ENCODE data around the gene BFAR. TPM values are rescaled to one million over a fixed set of nuclear protein-coding genes. Genes with fewer than 3 reads are reported as not detected.

BFAR gene
- total and polyA plus RNA-seq, 10 of the 15 experiments (the other 5 are each of a cell fraction or from before 2014, with no cell fraction given), result 34.6 to 62.0 (median 43.4) TPM

DNA sequence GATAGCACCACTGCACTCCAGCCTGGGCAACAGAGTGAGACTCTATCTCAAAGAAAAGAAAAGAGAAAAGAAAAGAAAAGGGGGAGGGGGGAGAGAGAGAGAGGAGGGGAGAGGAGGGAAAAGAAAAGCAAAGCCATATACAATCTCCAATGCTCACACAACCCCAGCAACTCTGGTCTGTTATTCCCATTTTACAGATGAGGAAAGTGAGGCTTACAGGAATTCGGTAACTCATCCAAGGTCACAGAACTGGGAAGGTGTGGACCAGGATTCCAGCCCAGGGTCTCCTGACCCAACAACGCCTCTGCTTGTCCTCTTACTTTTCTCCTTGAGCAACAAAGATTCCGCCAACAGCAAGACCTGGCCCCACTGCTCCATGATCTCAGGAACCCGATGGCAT is 48.4 kb downstream of the BFAR start:
- no peak for FAIRE-seq
- ChIA-PET SMC1A (ENCODE audit: uncharacterized antibody, unreplicated experiment) (no interaction called here), POLR2A (no interaction called here), CTCF (no interaction called here), RAD21 (ENCODE audit: unreplicated experiment) (no interaction called here)
- no peaks in the 10 kb centered on the region for H3K27me3 ChIP-seq (replicated peaks in 1 of 2; ENCODE audit: control insufficient read depth in 2 of 2, insufficient read depth in 2 of 2, low read length in 1 of 2)
- H2AFZ ChIP-seq (ENCODE audit: control insufficient read depth, low read depth, low read length), result no peak overlapping the region
- no peak overlapping the region for H3K27ac ChIP-seq (ENCODE audit: control insufficient read depth, insufficient read depth)
- intact Hi-C loops (cut with micrococcal nuclease; ENCODE audit: unreplicated experiment), result no loop called here
- 80% methylated on average over 4 of the region's 4 CpGs for WGBS (ENCODE audit: insufficient coverage, insufficient replicate concordance, low lambda C conversion rate, missing lambda C conversion rate)
- no peaks in the 10 kb centered on the region for H4K20me1 ChIP-seq (ENCODE audit: control insufficient read depth, insufficient read depth)
- ATAC-seq, result no peak
- H3K79me2 ChIP-seq (ENCODE audit: control insufficient read depth, insufficient read depth, low read length), result no peaks in the 10 kb centered on the region
- no peaks in the 10 kb centered on the region for H3K4me1 ChIP-seq (ENCODE audit: control insufficient read depth, insufficient read depth, low read length)
- in situ Hi-C loops (cut with MboI), result no loop called here
- no peaks in the 10 kb centered on the region for H3K36me3 ChIP-seq (ENCODE audit: control insufficient read depth in 2 of 2, insufficient read depth in 2 of 2, low read length in 1 of 2)
- H3K9ac ChIP-seq (ENCODE audit: control insufficient read depth, insufficient read depth, low read length), result no peak overlapping the region
- H3K9me3 ChIP-seq (replicated peaks; ENCODE audit: control insufficient read depth, insufficient read depth, low read length), result no peaks in the 10 kb centered on the region
- no TSS peak for BruUV-seq (replicated peaks)
- H3K4me3 ChIP-seq, result no peak overlapping the region
- H3K4me2 ChIP-seq (ENCODE audit: control insufficient read depth, insufficient read depth), result no peak overlapping the region
- no peak for DNase-seq (ENCODE audit: low read depth, low spot score)
- TF ChIP-seq BMI1 (IDR thresholded peaks at IDR 0.05; ENCODE audit: borderline replicate concordance) (no peak), TARDBP (IDR thresholded peaks at IDR 0.05; ENCODE audit: borderline replicate concordance) (no peak), CTCF (IDR thresholded peaks at IDR 0.05 in 2 of 3, conservative IDR thresholded peaks at IDR 0.05 in 1 of 3; ENCODE audit: control insufficient read depth in 2 of 3, extremely low read depth in 1 of 3, insufficient read depth in 1 of 3, low read depth in 3 of 3, low read length in 3 of 3) (no peak), TCF7 (IDR thresholded peaks at IDR 0.05; ENCODE audit: borderline replicate concordance) (no peak), ZSCAN29 (IDR thresholded peaks at IDR 0.05) (no peak), HDAC2 (IDR thresholded peaks at IDR 0.05) (no peak), ZNF24 (IDR thresholded peaks at IDR 0.05) (no peak), BCL11A (IDR thresholded peaks at IDR 0.05; ENCODE audit: low read depth, low read length) (no peak), E2F8 (IDR thresholded peaks at IDR 0.05; ENCODE audit: low read depth, partially characterized antibody) (no peak), ZBTB11 (CRISPR knock-in tag; IDR thresholded peaks at IDR 0.05) (no peak), ZNF217 (IDR thresholded peaks at IDR 0.05) (no peak), NFIC (IDR thresholded peaks at IDR 0.05; ENCODE audit: low read depth, low read length) (no peak)
- TF ChIP-seq, protein P1, sequence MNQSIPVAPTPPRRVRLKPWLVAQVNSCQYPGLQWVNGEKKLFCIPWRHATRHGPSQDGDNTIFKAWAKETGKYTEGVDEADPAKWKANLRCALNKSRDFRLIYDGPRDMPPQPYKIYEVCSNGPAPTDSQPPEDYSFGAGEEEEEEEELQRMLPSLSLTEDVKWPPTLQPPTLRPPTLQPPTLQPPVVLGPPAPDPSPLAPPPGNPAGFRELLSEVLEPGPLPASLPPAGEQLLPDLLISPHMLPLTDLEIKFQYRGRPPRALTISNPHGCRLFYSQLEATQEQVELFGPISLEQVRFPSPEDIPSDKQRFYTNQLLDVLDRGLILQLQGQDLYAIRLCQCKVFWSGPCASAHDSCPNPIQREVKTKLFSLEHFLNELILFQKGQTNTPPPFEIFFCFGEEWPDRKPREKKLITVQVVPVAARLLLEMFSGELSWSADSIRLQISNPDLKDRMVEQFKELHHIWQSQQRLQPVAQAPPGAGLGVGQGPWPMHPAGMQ (IDR thresholded peaks at IDR 0.05; ENCODE audit: borderline replicate concordance), result no peak

Data from GM12878 (cell line).